Measurements from ENCODE around the gene GPC2. TPM values are rescaled to one million over a fixed set of nuclear protein-coding genes. Genes with fewer than 3 reads are reported as not detected.
A peak's percentile ranks its signal among the peaks of the same experiment; 100 is the strongest.

The GPC2 gene
- total RNA-seq, 1 experiment from 2014 or later, result 10.9 TPM

DNA sequence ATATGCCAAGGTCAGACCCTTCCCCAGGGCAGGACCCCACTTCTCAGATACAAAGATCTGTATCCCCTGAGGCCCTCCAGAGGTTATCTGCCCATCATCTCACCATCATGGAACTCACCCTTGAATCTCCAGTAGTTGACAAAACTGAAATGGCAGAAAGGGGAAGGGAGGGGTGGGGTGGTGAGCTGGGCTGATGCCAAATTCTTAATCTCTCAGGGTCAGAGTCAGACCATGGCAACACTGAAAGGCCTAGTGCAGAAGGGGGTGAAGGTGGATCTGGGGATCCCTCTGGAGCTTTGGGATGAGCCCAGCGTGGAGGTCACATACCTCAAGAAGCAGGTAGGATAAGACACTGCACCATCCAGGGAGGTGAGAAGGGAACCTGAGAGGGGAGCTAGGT, 54.6 kb downstream of the GPC2 start:
- DNase-seq (ENCODE audit: low read depth), result no peak

DNA sequence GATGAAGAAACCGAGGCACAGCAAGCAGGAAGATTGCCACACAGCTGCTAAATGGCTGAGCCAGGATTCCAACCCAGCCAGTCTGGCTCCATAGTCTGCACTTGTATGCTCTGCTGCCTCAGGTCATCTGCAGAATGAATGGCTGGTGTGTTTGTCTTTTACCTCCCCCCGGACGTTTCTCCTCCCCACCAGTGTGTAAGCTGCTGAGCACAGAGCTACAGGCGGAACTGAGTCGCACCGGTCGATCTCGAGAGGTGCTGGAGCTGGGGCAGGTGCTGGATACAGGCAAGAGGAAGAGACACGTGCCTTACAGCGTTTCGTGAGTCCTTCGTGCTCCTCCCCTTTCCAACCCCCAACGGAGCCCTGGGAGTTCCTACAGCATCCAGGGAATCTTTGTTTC, 55.1 kb downstream of the GPC2 start:
- no peak for DNase-seq (ENCODE audit: low read depth)

DNA sequence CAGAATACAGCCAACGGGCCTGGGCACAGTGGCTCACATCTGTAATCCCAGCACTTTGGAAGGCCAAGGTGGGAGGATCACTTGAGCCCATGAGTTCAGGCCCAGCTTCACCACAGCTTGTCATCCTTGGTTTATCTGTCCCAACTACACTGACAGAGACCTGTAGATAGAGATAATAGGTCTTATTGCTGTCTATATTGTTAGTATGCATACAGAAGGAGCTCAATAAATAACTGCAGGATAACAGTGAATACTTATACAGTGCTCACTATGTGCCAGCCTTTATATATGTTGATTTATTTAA, 56.5 kb downstream of the GPC2 start:
- no peak for DNase-seq (ENCODE audit: low read depth)

DNA sequence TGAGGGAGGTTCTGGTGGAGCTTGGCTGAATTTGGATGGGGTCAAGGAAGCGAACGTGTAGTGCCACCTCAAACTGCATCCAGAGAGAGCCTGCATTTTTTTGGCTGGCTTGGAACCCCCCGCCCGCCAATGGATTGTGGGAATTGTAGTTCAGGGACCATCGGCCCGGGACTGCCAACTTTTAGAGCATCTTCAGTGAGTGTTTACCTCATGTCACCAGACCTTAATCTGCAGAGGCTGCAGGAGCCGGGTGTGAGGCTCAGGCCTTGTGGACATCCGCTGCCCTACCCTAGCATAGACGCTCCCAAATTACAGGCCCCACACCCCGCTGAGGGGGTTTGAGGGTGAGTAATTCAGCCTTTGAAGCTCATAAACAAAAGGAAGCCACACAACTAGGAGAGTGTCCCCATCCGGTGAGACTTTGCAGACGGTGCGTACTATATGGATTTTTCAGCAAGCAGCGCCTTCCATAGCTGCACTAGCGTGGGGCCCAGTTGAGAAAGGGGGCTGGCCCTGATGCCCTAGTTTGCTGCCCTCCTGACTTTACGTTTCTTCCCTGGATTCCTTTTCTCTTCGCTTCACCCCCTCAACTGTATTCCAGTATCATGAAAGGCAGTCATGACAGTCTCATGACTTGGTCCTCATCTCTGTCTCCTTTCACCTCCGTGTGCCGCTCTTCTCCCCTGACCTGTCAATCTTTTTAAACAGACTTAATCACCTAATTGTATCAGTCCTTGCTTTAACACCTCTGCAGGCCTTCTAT, 57.0 kb downstream of the GPC2 start:
- DNase-seq (ENCODE audit: low read depth), result peak; percentile 73

Other genes with a start within 250 kb of the GPC2 start
- gene GJC3, start 247.8 kb downstream of the GPC2 start, total RNA-seq (2014; rRNA removed; shearing (Covaris generic)), result not detected in 2 replicates
- 0.29 and 0.74 TPM in 2 replicates for gene AZGP1, start 201.3 kb downstream of the GPC2 start, total RNA-seq (2014; rRNA removed; shearing (Covaris generic))
- 13.9 and 14.2 TPM in 2 replicates for gene ZKSCAN1, start 161.8 kb downstream of the GPC2 start, total RNA-seq (2014; rRNA removed; shearing (Covaris generic))
- gene ZSCAN21, start 127.6 kb downstream of the GPC2 start, total RNA-seq (2014; rRNA removed; shearing (Covaris generic)), result 14.1 and 20.3 TPM in 2 replicates
- gene ZNF3, start 95.7 kb downstream of the GPC2 start, total RNA-seq (2014; rRNA removed; shearing (Covaris generic)), result 61.4 and 103 TPM in 2 replicates
- gene COPS6, start 88.4 kb downstream of the GPC2 start, total RNA-seq (2014; rRNA removed; shearing (Covaris generic)), result 87.6 and 127 TPM in 2 replicates
- gene MCM7, start 76.0 kb downstream of the GPC2 start, total RNA-seq (2014; rRNA removed; shearing (Covaris generic)), result 469 and 539 TPM in 2 replicates
- gene AP4M1, start 75.7 kb downstream of the GPC2 start, total RNA-seq (2014; rRNA removed; shearing (Covaris generic)), result 68.9 and 80.6 TPM in 2 replicates
- gene TAF6, start 58.0 kb downstream of the GPC2 start, total RNA-seq (2014; rRNA removed; shearing (Covaris generic)), result 47.3 and 58.6 TPM in 2 replicates
- 11.8 and 16.0 TPM in 2 replicates for gene CNPY4, start 57.7 kb downstream of the GPC2 start, total RNA-seq (2014; rRNA removed; shearing (Covaris generic))
- gene MBLAC1, start 50.4 kb downstream of the GPC2 start, total RNA-seq (2014; rRNA removed; shearing (Covaris generic)), result 6.3 and 8.1 TPM in 2 replicates
- gene LAMTOR4, start 28.5 kb downstream of the GPC2 start, total RNA-seq (2014; rRNA removed; shearing (Covaris generic)), result 225 and 232 TPM in 2 replicates
- 9.0 and 15.5 TPM in 2 replicates for gene TRAPPC14, start 18.7 kb downstream of the GPC2 start, total RNA-seq (2014; rRNA removed; shearing (Covaris generic))
- 0.29 and 0.65 TPM in 2 replicates for gene GAL3ST4, start 8.8 kb downstream of the GPC2 start, total RNA-seq (2014; rRNA removed; shearing (Covaris generic))
- gene STAG3, start 537 bp upstream of the GPC2 start, total RNA-seq (2014; rRNA removed; shearing (Covaris generic)), result 0.77 and 1.3 TPM in 2 replicates
- gene PVRIG, start 42.6 kb upstream of the GPC2 start, total RNA-seq (2014; rRNA removed; shearing (Covaris generic)), result not detected in 2 replicates
- gene SPDYE3, start 130.3 kb upstream of the GPC2 start, total RNA-seq (2014; rRNA removed; shearing (Covaris generic)), result not detected in 2 replicates
- 15.6 and 24.5 TPM in 2 replicates for gene PILRB, start 180.7 kb upstream of the GPC2 start, total RNA-seq (2014; rRNA removed; shearing (Covaris generic))
- gene PILRA, start 196.1 kb upstream of the GPC2 start, total RNA-seq (2014; rRNA removed; shearing (Covaris generic)), result 0.69 TPM in 1 of 2 replicates, not detected in the other

Measured in Daoy (cell line).